Smooth muscle cell of the brain vasculature (primary cell): Measurements from ENCODE around the gene GRM6.
A peak's percentile ranks its signal among the peaks of the same experiment; 100 is the strongest.

Experiments
- DNase-seq: peaks from one replicate; pipeline ENCODE4 v3.0.0-alpha.2; 2012; ENCODE audit warnings: low read depth, low spot score

The GRM6 gene

GRCh38 chr5:178984145-178985072 is 10.7 kb downstream of the GRM6 start:
- DNase-seq, result no peak

- DNase-seq, result no peak
Measured at GRCh38 chr5:178983728-178984127, 11.4 kb downstream of the GRM6 start.

GRCh38 chr5:178982941-178983340 is 12.2 kb downstream of the GRM6 start:
- DNase-seq, result no peak

GRCh38 chr5:178981381-178981780 is 13.7 kb downstream of the GRM6 start:
- DNase-seq, result no peak

- DNase-seq, result no peak
Measured at GRCh38 chr5:178965465-178966055, 29.6 kb downstream of the GRM6 start.

- no peak for DNase-seq
Measured at GRCh38 chr5:178941361-178941760, 53.8 kb downstream of the GRM6 start.

- DNase-seq, result peak; percentile 79
Measured at GRCh38 chr5:178940569-178941360, 54.4 kb downstream of the GRM6 start, which contains the start of gene ZNF454. ZNF454 (plus strand) TSS chr5:178941198; CDS start chr5:178942792, 1,594 bp downstream.

GRCh38 chr5:178931846-178932760 is 63.0 kb downstream of the GRM6 start:
- DNase-seq, result no peak
